NCI-H2196 treated with DMSO at 0.1 percent for 48 hours (cell line): ENCODE data around the gene WDR31.

Experiments
- DNase-seq: peaks from one replicate; lab custom pipeline; 2025; ENCODE audit not compliant: unreplicated experiment; lab: John Stamatoyannopoulos, UW

WDR31 gene

GRCh38 chr9:113341712-113342410 lies 1.8 kb upstream of the WDR31 start:
- peak; percentile 62 for DNase-seq

- DNase-seq, result no peak
Observed at GRCh38 chr9:113337714-113338113, 2.4 kb downstream of the WDR31 start.

DNA sequence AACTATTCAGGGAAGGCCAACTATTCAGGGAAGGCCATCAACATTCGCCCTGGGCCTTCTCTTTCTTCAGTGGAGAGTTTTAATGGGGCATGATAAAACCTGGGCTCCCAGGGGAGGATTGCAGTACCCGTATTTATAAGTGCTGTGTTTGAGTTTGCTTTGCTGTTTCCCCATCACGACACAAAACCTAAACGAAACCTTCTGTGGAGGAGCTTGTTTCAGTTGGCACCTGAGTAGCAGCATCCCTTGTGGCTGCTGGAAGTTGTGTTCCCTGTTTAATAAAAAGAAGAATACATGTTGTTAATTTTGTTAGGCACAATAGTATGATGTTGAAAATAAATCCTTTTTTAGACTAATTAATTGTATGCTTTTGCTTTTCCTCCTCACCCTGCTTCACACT lies 8.3 kb downstream of the WDR31 start:
- no peak for DNase-seq

- no peak for DNase-seq
Observed at GRCh38 chr9:113328045-113328782, 11.9 kb downstream of the WDR31 start.

DNA sequence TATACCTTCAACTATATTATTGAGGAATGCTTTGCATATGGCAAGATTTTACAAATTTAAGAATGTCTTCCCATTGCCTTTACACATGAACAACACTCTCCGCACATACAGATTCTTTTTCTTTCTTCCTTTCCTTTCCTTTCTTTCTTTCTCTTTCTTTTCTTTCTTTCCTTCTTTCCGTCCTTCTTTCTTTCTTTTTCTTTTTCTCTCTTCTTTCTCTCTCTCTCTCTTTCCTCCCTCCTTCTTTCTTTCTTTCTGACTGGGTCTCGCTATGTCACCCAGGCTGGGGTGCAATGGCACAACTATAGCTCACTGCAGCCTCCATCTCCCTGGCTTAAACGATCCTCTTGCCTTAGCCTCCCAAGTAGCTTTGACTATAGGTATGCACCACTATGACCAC lies 13.8 kb downstream of the WDR31 start:
- no peak for DNase-seq

- DNase-seq, result no peak
Observed at GRCh38 chr9:113322671-113323070, 17.4 kb downstream of the WDR31 start.

GRCh38 chr9:113320051-113320450 lies 20.0 kb downstream of the WDR31 start:
- no peak for DNase-seq

DNA sequence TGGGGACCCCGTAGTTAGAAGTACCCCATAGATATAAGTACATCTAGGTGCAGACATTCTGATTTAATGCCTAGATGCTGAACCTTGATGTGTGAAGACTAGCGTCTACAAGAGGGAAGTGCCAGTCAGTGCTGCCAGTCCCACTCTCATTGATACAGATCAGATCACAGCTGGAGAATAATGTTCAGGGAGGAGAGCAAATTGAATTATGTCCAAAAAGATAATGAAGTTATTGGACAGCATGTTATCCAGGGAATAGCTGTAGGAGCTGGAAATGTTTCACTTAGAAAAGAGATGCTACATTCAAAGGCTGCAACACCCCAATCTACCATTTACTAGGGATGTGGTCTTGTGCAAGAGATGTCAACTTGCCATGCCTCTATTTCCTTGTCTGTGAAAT lies 21.0 kb downstream of the WDR31 start:
- no peak for DNase-seq

GRCh38 chr9:113317777-113318176 lies 22.3 kb downstream of the WDR31 start:
- DNase-seq, result no peak

DNA sequence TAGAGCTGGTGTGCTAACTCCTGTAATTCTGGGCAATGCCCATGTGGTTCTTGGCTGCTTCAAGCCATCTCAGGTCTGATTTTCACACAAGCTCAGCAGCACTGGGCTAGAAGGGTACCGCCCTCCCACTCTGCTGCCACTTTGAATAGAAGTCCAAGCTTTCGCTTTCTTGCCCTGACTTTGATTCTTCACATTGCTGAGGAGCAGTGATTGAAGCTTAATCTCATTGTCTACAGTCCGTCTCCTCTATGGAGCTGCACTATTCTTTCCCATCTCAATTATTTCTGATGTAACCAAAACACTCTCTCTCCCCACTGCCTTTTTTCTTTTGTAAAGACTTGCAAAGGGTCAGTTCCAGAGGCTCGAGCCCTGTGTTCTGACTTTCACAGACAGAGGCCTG lies 24.0 kb downstream of the WDR31 start:
- DNase-seq, result no peak

DNA sequence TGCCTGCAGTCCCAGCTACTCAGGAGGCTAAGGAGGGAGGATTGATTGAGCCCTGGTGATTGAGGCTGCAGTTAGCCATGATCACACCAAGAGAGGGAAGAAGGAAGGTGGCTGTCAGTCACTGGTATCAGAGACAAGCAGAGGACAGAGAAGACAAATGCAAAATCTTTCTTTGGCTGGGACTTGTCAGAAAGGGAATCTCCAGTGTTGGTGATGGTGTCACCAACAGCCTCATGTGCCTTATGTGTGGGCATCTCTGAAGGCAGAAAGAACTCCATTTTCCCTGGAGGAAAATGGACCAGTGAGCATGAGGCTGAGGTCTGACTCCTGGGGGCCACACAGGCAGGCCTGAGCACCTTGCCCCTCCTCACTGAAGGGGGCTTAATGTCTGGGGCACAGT lies 24.8 kb downstream of the WDR31 start:
- DNase-seq, result no peak

- no peak for DNase-seq
Observed at GRCh38 chr9:113313261-113313660, 26.8 kb downstream of the WDR31 start.

DNA sequence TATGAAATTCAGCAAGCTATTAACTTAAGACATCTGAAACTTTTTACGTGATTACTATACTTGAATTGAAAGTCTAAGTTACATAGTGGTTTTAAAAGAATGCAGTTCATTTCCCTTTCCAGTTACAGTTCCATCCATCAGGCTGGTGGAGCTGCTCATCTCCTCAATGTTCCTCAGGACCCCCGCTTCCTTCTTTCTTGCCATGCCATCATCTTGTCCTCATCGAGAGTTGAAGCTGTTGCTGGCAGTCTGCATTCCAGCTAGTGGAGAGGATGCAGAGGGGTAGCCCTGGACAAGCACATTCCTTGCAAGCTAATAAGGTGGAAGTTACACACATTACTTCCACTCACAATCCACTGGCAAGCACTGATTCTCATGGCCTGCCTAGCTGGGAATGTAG lies 28.1 kb downstream of the WDR31 start:
- DNase-seq, result no peak

GRCh38 chr9:113310538-113310937 lies 29.5 kb downstream of the WDR31 start:
- no peak for DNase-seq

GRCh38 chr9:113309204-113309813 lies 30.8 kb downstream of the WDR31 start:
- peak; percentile 11 for DNase-seq

DNA sequence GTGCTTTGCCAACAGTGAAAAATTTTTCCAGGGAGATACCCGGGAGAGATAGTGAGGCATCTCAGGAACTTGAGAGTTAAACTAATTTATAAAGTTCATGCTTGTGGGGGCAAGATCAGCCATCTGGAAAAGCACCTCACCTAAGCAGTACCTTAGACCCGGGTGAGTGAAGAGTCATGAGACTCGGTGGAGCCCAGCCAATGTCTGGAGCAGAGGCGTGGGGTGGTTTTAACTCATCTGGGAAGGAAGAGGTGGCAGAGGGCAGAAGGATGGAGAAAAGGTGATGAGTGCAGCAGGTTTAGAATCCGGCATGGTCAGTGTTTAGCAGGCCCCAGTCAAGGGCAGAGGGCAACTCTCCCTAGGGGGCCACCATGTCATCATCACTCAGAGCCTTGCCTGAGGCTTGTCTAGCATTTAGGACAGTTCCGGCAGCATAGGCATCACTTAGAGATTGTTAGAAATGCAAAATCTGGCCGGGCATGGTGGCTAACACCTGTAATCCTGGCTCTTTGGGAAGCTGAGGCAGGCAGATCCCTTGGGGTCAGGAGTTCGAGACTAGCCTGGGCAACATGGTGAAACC lies 32.6 kb downstream of the WDR31 start:
- DNase-seq, result no peak

GRCh38 chr9:113306566-113306965 lies 33.5 kb downstream of the WDR31 start:
- no peak for DNase-seq

DNA sequence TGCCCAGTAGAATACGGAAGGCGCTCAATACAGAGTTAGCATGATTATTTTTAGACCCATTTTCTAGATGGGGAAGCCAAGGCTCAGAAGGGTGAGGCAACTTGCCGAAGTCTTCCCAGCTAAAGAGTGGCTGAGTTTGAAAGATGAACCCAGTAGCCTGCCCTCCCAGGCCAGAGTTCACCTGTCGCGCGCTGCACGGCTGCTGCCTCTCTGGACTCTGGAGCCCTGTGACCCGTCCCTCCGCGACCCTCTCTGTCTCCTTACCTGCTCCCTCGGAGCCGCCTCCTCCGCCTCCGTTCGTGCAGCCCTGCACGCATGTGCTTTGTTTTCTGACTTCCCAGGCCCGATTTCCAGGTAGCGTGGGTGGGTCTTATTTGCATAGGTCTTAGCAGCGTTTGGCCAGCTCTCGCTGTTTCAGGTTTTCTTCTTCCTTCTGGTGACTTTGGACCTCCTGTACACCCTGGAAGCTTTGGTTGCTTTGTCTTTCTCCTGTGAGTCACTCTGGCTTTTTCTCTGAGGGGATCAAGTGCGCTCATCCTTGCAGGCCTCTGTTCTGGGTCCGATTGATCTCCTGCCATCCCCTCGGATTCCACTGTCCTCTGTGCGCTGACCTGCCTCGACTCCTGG lies 37.2 kb downstream of the WDR31 start, which contains the start of gene RNF183:
Gene RNF183 (minus strand): TSS at position 585 of the 627 bp plus-strand sequence. CDS start 5,192 bp downstream, outside the sequence.
- DNase-seq, result no peak

DNA sequence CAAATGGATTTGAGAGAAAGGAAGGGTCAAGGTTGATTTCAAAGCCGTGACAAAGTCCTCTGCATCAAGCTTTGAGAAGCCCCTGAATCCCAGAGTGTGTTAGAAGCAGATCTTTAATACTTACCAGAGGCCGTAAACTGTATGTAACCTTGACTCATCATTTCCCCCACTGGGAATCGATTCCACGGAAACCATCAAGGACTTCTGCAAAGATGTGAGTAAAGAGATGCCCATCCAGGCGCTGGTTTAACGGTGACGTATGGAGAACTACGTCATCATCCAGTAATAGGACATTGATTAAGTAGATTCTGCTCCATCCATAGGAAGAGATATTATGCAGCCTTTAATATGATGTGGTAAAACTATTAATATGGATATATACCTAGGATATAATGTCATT lies 38.5 kb downstream of the WDR31 start:
- no peak for DNase-seq

GRCh38 chr9:113299800-113300292 lies 40.2 kb downstream of the WDR31 start:
- DNase-seq, result peak; percentile 69
